Activated CD4-positive, alpha-beta T cell treated with anti-CD3 and anti-CD28 coated beads for 1 hour (primary cell): ENCODE data around the gene TIAM1.

Experiments used
- DNase-seq: peaks from one replicate; pipeline ENCODE4 v3.0.0-alpha.2; 2020

TIAM1 gene

DNA sequence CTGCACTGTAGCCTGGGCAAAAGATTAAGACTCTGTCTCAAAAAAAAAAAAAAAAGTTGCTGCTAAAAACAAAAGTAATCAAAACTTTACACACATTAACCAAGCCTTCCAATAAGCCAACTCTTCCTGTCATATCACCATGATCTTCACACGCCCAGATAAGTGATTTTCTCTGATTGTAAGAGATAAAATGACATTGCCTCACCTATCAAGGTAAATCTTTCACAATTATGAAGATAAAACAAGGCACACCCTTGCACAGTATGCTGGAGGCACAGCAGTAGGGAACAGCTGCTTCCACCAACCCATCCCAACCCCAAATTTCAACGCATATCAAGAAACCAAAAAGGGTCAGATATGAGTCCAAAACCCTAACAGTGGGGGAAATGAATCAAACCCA is 8.8 kb upstream of the TIAM1 start:
- no peak for DNase-seq

DNA sequence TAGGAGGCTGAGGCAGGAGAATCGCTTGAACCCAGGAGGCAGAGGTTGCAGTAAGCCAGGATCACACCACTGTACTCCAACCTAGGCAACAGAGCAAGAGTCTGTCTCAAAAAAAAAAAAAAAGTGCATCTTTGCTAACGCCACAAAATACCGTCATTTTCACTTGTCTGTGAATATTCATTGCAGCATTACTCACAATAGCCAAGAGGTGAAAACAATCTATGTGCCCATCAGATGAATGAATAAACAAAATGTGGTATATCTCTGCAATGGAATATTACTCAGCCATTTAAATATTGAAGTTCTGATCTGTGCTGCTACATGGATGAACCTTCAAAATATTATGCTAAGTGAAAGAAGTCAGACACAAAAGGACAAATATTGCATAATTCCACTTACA is 7.9 kb upstream of the TIAM1 start:
- no peak for DNase-seq

DNA sequence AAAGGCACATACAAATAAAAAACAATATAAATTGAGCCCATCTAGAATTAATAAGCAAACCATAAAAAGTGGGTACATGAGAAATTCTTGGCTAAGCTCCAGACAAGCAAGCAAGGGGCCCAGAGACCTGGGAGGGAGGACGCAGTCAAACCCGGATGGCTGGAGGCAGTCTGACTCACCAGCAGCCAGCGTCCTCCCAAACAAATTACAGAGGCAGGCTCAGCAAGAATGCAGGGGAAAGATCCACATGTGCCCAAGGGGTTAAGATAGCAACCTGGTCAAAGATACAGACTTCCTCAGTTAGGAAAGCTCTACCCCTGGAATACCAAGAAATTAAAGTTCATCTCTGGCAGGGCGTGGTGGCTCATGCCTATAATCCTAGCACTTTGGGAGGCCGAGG is 7.4 kb upstream of the TIAM1 start:
- no peak for DNase-seq

DNA sequence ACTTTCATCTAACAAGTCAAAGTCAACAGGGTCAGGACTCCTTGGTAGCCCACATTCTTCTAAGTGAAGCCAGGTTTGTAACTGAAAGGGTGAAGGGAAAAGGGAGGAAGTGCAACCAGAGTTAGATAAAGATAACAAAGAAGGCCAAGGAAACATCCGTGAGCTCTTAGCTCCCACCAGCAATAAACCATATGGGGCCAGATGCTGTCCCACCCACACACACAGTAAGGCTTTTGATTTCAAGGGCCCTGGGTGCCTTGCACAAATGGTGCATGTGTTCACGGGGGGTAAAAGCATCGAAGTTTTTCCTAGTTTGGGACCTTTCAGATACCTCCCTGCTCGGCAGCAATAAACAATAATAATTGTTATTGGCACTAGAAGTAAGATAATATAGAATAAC is 5.1 kb upstream of the TIAM1 start:
- no peak for DNase-seq

DNA sequence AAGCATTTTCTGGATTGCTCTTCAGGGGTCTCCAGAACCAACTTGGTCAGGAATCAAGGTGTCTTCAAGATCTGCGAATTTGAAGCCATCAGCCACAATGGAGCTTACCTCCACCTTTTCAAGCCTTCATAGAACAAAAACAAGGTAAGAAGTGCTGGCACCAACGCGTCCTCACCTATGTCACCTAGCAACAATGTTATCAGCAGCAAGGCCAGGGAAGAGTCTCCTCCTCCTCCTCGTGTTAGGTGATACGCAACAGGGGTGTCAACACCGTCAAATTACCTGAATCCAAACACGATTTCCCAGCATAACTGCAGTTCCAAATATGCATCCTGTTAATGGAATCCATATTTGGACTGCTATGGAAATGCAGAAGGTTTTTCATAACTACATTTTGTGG is 4.1 kb upstream of the TIAM1 start:
- no peak for DNase-seq

DNA sequence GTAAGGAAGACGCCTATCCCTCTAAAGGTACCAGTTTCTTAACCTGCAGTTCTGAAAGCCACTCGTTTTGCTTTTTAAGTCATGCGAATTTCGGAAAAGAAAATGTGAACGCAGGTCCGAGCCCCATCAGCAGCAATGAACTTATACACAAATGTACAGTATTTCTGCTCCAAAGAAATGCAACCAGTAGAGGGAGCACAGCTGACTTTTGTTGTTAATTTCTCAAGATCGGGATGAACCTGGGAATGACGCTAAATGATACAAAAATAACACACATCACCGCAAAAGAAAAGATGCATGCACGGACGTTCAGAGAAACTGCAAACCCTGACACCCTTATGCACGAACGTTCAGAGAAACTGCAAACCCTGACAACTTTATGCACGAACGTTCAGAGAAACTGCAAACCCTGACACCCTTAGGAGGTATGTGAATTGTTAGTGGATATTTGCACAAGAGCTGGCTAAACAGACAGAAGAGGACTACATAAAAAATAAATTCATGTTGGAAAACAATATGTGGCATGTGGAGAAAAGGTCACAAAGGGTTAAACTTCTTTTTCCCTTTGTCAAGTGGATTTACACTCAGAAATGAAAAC is 3.5 kb upstream of the TIAM1 start:
- DNase-seq = no peak

DNA sequence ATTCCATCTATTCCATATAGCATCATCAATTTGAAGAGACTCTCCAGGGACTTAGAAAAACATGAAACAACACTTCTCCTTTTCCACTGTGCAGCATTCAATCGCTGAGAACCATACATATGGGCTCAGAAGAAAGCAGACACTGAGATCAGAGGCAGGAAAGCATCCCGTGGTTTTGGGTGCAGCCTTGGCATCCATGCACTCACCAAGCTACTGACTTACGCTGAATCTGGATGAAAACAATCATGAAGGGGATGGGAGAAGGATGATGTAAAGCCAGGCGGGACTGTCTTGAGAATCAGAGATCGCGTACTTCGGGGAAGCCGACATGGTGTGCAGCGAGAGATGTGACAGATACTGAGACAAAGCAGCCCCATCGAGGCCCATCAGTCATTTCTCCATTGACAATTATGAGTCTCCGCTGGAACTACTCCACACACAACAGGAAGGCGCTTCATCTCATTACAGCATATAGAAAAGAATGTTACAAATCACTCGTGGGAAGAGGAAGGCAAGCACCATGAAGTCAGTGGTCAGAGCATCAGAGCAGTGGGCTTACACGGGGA is 2.3 kb upstream of the TIAM1 start:
- DNase-seq = no peak

DNA sequence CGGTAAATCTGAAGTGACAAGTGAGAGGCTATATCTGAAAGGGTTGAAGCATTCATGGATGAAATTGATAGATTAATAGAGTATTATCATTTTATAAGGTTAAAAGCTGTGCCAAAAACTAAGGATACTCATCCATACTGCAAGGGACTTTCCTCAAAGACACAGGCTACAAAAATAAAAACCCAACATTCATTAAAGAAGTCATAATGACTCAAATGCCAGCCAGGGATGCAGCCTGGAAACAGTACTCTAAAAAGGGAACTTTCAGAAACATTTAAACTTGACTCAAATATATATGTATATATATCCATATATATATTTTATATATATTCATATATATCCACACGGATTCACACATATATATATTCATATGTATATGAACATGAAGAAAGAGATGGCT is 1.1 kb upstream of the TIAM1 start:
- no peak for DNase-seq

DNA sequence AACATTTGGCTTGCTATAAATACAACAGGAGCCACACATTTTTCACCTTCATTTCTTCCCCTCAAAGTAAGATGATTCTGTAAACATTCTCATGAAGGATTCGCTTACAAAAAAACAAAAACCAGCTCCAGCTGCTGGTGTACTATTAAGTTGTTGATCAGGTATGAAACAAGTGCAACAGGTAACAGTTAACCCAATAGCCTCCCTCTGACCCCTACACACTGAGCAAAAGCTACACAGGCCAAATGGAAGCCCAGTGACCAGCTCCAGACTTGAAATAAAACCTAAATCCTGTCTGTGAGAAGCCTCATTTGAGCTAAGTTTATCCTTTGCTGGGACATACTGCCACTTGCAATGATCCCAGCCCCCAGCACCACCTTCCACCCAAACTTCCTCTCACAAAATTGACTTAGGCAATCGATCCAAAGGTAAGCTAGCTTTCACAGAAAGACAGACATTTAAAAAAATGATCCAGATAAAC is 991 bp downstream of the TIAM1 start:
- no peak for DNase-seq

DNA sequence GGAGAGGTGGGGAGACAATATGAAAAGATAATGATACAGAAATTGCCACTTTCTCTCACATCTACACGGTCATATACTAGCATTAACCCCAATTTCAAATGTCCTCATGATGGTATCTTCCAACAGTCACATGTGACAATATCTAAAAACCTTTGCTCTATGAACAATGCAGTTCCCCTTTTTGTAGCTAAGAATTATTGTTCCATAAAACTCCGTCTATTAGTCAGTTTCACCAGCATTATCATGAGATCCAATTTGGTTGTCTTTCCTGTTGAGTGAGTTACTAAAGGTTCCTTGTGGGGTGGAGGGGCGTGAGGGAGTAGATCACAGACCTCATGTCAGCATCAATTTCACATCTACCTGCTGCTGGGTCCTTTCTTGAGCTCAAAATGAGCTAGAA is 1.7 kb downstream of the TIAM1 start:
- no peak for DNase-seq

DNA sequence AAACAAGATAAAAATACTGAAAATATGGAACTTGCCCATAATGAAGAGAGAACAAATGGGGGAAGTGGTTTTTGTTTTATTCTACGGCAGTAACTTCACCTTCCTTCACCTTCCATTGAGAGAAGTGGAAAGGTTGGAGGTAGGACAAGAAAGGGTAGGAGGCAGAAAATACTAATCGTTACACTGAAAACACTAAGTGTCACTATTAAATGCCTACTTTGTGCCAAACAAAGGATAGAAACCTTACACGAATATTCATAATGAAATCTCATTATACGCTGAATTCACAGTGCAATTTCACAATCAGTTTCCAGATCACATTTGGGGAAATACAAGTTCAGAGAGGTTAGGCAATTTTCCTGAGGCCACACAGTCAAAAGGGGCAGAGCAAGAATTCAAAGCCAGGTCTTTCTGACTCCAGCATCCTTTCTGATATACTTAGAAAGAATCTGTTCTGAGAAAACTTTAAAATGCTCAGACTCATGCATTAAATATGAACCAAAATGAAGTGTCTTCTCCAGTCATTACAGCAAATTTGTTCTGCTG is 3.0 kb downstream of the TIAM1 start:
- DNase-seq = no peak

DNA sequence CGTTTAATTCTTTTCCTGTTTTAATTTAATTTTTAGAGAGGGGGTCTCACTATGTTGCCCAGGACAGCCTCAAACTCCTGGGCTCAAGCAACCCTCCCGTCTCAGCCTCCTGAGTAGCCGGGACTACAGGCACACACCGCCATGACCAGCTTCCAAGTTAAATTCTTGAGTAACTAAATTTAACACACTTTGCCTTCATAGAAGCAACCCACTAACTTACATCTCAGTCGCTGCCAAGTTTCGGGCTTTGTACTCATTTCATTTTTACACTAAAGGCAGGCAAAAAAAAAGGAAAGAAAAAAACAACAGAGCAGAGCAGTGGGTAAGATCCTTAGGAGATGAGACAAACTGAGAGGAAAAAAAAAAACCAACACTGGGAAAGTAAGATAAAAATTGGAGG is 3.5 kb downstream of the TIAM1 start:
- DNase-seq = no peak

DNA sequence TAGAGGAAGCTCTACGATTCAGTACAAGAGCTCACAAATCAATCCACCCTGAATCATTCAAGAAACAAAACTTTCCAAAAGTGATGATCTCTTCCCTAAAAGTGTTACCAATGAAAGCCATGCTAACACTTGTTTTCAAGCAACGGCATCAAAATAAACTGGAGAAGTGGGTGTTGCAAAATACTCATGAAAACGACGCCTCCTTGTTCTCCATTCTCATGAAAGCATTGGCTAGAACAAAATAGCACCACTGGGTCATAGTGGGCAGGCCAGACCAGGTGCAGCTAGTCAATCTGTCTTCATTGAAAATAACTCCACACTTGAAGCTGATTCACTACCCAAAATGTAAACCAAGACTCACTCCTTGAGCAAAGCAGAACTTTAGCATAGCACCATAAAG is 4.3 kb downstream of the TIAM1 start:
- no peak for DNase-seq

DNA sequence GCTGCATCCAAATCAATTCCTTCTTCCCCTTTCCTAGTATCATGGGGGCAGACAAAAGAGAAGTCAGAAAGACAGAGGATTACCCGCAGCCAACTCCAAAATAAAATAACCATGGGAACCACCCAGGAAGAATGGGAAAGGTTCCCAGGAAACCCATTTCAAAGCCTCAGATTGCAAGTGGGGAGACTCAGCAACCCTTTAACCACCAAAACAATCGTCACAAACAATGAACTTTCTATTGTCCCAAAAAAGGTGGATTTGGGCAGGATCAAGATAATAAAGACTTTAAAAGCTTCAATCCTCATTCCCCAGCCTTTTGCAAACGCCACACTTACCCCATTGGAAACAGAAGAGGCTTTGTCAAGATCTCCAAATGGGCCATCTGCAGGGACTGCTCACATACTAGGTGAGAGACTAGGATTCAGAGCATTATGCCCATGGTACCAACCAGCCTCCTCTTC is 5.1 kb downstream of the TIAM1 start:
- no peak for DNase-seq

DNA sequence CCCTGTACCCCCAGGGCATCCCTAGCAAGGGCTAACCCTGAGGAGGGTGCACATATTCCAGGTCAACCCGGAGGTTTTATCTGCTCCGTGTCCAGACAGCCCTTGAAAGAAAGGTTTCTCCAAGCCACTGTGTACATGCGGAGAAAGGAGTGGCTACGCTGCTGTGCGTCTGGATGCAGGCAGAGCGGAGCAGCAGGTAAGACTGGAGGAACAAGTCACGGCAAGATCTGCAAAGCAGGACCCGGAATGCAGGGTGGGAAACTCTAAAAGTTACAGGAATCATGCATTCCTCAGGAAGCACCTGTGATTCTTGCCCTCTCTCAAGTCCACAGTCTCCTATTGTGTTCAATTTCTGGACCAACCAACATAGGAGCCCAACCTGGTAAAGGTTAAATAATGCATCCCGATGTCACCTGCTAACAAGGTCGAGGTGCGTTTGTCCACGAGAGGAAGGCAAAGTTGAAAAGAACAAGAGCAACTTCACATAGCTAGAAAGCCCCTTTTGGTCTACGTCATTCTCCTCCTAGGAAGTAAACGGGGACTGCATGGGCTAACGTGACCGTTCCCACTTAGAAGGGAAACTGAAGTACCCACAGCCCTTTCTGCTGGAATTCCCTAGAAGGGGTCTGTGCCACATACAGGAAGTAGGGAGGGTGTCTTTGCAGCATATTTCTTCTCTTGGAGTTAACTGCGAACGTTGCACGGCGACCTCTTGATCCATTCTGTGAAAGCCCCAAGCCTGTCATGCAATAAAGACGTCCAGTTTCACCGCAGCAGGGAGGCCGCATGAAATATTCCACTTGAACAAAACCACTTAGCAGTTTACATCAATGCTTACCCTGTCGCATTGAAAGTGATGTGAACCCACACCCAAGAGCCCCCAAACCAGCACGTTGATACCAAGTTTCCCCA is 5.8 kb downstream of the TIAM1 start:
- DNase-seq = no peak

DNA sequence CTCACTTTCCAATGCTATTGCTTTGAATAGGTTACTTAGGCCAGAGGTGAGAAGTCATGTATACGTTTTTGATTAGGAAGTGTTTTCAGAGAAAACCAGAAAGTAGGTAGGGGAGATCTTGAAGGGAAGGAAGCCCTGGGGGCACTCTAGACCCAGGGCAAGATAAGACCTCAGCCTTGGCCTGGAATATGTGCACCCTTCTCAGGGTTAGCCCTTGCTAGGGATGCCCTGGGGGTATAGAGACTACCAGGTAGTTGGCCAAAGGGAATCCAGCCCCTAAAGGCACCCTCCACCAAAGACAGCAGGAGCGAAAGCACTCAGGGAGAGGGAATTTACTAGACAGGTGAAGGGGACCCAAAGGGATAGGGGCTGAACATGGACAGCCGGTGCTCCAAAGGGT is 7.0 kb downstream of the TIAM1 start:
- no peak for DNase-seq

DNA sequence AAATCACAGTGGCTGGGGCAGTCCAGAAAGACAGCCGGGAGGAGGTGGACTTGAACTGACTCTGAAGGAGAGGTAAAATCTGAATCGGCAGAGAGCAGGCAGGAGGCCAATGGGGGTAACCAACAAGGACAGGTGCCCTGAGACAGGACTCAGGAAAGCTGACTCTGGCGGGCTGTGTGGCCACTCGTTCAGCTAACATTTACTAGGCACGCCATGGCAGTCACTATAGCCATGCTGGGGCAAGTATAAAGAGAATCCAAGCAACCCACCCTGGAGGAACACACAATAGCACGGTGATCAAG is 7.4 kb downstream of the TIAM1 start:
- no peak for DNase-seq

DNA sequence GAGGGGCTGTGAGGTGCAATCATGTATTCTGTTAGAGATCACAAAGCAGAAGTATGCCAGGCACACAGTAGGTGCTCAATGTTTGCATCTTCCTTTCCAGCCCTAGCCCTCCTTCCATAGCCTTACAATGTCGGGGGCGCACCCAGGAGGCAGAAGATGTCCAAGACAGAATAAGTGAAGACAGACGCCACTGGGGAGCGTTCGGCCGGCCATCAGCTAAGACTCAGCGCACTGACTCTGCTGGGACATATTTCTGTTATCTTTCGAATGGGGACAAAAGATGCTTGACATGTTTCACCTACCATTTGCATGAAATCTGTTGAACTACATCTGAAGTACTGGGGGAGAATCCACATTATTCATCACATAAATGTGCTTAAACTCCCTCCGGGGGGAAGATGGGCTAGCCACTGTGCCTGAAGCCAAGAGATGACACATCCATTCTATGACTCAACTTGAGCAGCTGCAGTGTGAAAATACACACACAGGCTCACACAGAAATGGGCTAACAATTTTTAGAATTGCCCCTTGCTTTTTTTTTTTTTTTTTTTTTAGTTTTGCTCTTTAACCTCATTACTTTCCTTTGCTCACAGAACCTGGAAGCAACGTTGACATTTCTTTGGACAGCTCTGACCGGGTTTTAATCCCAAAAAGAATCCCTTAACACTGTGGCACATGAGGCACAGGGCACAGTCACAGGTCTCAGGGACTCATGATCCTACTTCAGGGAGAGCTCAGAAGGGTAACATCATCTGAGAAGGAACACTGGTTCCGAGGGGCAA is 7.9 kb downstream of the TIAM1 start:
- DNase-seq = no peak

DNA sequence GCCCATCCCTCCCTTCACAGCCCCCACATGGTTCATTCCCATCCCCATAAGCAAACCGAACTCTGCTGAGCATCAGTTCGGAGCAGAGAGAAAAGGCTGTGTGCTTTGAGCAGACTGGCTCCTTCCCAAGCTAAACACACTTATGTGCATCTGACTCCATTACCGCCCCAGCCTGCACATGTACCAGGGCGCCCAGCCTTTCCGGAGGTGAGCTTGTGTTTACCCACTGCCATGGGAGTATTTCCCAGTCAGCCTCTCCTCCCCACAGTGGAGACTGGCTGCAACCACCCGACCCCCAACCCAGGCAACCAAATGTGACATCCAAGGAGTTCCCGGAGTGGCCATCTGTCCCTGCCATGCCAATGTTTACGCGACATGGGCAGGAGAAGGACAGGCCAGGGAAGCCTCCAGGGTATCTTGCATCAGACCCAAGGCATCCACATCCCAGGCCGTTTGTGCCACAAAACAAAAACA is 9.4 kb downstream of the TIAM1 start:
- no peak for DNase-seq

DNA sequence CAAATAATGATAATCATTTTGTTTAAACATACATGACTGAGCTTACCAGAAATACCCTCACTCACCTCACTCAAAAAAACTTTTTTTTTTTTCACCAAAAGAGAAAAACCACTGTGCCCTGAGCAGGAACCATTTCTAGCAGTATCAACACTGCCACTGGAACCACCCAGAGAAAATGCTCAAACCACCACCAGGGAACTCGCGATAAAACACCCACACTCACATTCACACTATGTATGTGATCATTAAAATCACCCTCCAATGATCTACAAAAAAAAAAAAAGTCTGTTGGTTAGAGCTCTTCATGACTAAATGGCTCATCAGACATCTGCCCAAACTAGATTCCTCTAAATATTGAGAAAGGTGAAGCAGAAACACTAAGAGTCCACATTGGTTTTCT is 11.5 kb downstream of the TIAM1 start:
- DNase-seq = no peak

DNA sequence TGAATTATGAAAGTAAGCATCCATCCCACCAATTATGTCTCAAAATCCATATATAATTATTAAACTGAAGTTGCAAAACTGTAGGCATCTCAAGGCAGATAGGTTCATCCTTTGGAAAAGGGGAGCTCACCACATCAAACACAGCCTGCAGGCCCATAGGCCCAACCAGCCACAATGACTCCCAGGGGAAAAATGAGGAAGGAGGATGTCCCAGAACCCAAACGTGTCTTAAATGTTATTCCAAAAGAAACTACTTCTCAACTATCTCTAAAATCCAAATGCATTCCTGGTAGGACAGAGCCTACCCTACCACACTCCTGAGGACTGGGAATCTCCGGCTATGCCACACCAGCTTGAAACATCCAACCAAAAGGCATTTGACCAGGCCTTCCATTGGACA is 12.8 kb downstream of the TIAM1 start:
- no peak for DNase-seq

DNA sequence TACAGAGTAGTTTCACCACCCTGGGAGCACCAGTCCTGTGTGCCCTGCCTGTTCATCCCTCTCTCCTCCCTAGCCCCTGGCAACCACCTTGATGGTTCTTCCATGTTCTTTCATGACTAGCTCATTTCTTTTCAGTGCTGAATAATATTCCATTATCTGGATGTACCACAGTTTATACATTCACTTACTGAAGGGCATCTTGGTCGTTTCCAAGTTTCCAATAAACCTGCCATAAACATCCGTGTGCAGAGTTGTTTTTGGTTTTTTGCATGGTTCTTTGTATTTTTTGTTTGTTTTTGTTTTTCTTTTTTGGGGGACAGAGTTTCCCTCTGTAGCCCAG is 13.9 kb downstream of the TIAM1 start:
- no peak for DNase-seq

DNA sequence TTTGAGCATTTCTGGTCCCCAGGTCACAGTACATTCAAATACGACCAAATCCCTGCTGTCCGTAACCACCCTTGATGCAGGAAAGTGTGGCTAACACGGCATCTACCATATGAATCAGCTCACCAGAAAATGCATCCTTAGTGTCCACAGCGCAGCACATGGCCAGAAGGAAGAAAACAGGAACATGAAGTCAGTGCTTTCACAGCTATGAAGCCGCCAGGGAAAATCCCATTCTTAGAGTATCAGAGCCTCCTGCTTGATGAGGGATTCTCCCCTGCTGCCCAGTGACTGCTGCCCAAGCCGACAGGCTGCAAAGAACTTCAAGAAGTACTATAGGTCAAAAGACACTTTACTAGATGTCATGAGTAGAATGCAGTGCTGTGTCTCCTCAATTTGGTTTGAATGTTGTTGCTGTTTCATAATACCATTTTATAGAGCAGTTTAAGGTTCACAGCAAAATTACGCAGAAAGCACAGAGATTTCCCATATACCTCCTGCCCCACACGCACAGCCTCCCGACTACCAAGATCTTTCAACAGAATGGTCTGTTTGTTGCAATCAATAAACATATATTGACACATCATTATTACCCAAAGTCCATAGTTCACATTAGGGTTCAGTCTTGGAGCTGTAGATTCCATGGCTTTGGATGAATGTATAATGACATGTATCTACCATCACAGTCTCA is 14.5 kb downstream of the TIAM1 start:
- no peak for DNase-seq
